GM19238 (cell line): ENCODE results near the gene KCND3.

Source experiments
- DNase-seq: peaks from one replicate; pipeline ENCODE4 v3.0.0; 2011; ENCODE audit warnings: low spot score; ENCODE audit not compliant: insufficient read length

Gene KCND3

DNA sequence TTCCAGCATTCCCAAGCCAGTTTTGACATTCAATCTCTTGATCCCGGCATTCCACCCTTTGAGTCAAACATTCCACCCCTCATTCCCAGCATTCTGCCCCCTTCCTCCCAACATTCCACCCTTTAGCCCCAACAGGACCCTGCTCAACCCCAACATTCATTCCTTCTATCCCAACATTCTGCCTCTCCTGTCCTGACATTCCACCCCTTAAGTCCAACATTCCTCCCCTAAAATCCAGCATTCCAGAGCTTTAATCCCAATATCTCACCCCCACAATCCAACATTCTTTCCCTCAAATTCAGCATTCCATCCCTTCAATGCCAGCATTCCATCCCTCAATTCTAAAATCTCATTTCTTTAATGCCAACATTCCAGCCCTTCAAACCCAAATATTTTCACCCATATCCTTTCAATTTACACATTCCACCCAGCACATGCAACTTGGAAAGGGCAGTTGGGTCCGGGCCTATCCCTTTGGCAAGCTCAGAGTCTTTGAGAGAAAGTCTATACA, 210.9 kb downstream of the KCND3 start:
- DNase-seq, result no peak

DNA sequence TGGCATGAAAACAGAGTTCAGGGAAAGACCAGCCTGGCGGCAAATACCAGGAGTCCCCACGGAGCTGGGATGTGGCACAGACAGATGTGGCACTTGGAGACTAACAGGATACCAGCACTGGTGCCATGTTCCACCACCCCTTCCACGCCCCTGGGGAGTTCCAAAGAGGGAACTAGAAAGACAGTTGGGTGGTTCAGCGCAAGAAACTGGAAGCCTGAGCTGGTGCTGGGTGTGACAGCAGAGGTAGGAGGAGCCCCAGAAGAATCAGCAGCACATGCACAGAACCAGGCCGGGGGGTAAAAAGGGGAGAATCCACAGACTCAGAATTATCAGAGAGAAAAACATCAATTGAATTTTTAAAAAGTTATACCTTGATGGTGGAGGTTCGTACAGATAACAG, 211.4 kb downstream of the KCND3 start:
- DNase-seq, result no peak

DNA sequence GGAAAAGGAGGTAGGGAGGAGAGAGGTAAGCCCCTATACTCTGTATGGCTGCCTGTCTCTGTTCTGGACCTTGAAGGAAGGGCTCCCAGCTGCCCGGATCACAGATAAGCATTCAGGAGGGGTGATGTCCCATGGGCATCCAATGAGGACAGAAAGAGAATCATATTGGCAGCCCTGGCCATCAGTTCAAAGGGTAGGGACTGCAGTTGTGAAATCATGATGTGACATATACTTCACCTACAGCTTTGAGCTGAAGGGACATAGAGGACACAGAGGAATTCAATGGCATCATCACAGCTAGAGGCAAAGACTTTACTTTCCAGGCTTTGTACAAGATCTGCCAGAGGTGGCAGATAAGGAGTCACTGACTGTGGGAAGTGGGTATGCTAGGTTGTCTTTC, 212.2 kb downstream of the KCND3 start:
- no peak for DNase-seq

DNA sequence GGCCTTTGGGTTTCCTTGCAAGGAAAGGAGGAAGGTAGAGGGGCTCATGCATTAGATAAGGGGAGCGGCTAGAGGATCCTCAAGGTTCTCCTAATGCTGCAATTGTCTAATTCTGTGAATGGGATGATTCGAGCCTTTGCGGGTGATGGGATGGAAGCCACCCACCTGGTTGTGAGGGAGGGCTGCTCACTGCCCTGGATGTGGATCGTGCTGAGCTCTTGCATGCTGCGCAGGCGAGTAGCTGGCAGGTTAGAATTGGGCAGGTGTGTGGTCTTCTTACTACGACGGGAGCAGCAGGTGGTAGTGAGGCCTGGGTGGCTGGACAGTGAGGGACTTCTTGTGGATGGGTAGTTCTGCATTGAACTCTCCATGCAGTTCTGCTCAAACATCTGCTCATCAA, 212.6 kb downstream of the KCND3 start:
- no peak for DNase-seq

DNA sequence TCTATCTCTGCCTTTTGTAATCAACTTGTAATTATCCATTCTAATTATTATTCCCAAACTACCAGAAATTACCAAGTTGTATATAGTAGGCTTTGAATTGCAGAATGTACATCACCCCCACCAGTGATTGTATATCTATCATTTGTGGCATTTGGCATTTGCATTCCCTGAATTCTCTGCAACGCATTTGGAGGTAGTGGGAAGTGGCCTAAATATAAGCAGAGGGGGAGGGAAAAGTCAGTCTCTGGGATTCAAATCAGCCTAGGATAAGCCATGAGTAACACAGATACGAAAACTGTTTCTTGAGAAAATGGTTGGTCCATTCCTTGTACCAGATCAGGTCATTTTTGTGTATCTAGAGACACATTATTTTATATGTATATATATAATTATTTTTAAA, 213.1 kb downstream of the KCND3 start:
- DNase-seq, result no peak

DNA sequence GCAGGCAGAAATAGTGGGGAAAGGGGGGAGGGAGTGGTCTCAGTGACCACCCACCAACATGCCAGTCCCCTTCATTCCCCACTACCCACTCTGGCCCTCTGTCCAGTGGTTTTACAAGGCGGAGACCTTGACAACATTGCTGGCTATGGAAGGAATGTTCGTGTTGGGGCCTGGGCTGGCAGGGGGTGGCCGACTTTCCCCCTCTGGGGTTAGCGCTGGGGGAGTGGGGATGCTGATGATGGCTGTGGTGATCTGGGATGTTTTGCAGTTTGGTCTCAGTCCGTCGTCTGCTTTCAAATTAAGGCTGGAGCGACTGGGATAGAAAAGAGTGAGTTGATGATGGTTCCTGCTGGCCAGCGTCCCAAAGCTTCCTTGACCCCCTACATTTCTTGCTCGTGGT, 213.5 kb downstream of the KCND3 start:
- DNase-seq, result no peak

DNA sequence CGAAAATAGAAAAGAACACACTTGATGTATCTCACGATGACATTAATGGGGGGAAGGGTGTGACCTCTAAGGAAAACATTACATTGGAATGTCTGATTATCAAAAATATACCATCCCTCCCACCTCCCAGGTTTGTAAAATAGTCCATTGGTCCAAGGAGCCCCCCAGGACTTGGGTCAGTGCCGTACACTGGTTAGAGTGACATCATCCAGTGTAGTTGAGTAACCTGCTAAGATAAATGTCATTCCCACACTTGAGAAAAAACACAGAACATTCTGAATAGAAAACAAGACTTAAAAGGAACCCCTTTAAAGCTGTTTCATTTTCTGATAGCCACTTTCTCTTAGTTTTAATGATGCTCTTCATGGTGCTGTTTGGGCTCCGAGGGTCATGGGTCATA, 218.6 kb downstream of the KCND3 start:
- DNase-seq, result no peak

DNA sequence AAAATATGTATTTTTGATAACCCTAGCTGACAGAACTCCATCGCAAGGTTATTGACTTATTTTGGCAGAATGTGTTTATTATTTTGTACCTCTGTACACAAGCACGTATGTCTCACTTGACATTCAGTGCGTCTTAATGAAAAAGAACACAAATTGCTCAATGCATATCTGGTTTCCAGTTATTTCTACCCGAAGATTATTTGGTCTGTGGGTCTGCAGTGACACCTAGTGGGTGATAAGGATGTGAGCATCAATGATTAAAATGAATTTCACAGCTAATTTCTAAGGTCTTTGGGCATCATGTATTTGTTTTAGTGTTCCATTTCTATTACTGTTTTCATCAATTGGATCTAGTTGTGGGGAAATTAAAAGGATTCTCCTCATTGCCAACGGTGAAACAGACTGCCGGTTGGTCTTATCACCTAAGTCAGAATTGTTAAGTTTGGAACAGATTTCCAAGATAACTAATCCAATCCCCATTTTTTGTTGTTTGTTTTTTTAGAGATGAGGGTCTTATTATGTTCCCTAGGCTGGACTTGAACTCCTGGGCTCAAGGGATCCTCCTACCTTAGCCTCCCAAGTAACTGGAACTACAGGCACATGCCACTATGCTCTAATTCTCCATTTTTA, 219.8 kb downstream of the KCND3 start:
- peak; percentile 25 for DNase-seq

DNA sequence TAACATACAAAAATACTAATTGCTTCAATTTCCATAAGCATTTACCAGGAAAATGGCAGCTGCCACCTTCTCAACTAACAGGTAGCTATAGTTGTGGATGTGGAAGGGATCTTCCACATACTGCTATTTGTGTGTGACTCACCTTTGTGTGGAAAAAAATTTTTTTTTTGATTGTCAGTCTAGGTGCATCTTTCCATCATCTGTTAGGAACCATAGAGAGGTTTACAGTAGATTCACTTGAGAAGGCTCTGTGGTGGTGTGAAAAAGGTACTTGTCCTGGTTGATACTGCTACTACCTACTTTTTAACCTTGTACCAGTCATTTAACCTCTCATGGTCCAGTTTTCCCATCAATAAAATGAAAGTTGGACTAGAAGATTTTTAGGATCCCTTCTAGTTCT, 220.8 kb downstream of the KCND3 start:
- no peak for DNase-seq

DNA sequence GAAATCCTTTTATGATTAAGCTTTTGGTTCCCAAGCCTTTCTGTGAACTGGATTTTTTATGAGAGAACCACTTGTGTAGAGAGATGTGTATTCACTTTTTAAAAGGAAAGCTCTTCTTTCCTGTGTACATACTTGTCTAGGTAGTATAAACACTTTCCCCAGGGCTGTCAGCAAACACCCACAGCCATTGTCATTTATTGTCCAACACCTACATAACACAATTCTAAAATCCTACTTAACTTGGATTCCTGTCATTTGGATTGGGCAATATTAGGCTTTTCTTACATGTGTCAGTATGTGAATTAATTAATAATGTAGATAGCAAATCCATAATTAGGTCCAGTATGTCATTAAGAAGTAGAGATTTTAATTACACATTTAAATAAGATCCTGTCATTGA, 221.4 kb downstream of the KCND3 start:
- DNase-seq, result no peak

DNA sequence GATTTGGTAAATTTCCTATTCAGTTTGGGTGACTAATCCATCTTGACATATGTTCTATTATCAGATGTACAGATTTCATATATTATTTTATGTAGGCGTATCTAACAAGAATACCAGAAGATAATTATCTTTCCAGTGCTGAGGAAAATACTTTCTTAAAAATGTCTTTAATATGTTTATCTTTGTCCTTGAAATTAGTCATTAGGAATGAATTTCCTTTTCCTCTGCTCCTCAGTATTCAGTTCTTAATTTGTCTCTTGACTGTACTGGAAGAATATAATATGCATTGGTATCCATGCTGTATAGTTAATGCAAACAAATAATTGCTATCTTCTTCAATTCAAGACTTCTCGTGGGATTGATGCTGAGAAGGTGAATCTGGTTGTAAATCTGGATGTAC, 227.1 kb downstream of the KCND3 start:
- no peak for DNase-seq

DNA sequence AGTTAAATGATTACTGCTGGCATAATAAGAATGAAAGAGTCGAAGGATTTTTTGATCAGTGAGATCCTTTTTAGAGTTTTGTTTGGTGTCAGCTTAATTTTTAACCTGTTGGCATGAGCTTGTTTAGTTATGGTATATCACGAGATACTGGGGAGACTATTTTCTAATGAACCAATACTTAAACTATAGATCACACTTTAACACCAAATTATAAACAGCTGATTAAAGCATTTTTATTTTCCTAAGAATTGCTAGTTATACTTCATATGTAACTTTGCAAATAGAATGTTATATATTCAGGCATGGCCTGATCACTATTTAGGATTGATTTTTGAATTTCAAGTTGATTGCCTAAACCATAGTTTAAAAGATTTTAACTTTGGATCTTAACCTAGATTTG, 227.8 kb downstream of the KCND3 start:
- DNase-seq, result no peak

DNA sequence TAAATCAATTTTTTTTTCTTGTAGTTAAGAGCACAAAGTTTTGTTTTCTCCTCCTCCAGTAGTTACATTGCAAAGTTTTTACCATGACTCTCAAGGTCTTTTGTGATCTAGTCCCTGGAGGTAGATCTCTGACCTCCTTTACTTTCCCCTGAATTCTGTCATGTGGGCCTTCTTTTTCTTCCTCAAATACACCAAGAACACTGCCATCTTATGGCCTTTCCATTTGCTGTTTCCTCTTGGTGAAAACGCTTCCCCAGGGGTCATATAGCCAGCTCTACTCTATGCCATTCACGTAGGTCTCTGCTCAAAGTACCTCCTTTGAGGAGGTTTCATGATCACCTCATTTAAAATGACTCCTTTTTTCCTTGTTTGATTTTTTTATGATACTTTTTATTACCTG, 231.1 kb downstream of the KCND3 start:
- no peak for DNase-seq

DNA sequence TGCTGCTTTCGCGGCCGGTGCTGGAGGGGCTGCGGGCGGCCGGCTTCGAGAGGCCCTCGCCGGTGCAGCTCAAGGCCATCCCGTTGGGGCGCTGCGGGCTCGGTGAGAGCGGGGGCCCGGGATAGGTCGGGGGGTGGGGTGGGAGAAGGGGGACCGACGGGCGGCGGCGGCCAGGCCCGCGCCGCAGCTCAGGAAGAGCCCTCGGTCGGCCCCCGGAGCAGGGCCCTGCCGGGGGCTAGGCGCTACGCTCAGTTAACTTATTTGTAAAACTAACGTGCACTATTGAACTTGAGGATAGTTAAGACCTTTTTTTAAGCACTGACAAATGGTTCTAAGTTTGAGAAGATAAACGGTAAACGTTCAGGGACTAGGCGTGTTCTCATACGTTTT, 233.3 kb downstream of the KCND3 start:
- DNase-seq, result no peak

DNA sequence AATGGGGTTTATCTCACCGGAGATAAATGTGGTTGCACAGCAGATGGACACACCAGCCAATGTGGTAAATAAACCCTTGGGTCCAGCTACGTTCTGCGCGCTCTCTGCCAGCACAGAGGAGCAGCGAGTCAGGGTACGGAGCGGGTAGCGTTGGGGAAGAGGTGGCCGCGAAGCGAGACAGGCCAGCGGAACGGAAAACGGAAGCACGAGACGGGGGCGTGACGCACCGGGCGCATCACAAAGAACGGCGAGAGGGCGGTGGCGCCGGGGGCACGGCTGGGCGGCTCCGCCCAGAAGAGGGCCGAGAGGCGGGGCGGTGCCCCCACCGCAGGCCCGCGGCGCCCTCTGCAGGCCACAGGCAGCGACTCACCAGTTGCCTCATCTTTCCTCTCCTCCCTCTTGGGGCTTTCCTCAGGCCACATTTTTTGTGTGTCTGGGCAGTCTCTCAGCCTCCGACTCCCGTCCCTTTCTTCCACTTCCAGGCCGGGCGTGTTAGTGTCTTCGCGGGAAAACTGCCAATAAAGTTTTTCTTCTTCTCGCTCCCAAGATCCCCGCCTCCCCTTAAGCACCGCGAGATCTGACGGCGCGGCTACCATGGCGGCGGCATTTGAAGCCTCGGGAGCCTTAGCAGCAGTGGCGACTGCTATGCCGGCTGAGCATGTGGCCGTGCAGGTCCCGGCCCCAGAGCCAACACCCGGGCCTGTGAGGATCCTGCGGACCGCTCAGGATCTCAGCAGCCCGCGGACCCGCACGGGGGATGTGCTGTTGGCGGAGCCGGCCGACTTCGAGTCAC, 233.9 kb downstream of the KCND3 start, which contains the start of gene DDX20:
DDX20 (plus strand) TSS at position 571 of the 793 bp plus-strand sequence; CDS start at position 595, 24 bp downstream.
- peak; percentile 92 for DNase-seq

DNA sequence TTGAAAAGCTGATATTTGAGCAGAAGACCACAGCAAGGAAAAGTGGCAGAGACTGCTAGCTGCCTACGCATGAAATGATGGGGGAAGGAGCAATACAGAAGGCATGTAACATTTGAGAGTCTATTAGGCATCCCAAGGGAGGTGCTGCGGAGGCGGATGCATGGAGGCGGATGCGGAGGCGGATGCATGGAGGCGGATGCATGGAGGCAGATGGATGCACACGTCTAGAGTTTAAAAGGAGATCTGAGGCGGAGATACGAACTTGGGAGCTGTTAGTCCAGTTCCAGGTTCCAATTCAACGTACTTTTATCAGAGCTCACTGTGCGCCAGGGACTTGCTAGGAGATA, 234.5 kb downstream of the KCND3 start:
- DNase-seq, result peak; percentile 33

DNA sequence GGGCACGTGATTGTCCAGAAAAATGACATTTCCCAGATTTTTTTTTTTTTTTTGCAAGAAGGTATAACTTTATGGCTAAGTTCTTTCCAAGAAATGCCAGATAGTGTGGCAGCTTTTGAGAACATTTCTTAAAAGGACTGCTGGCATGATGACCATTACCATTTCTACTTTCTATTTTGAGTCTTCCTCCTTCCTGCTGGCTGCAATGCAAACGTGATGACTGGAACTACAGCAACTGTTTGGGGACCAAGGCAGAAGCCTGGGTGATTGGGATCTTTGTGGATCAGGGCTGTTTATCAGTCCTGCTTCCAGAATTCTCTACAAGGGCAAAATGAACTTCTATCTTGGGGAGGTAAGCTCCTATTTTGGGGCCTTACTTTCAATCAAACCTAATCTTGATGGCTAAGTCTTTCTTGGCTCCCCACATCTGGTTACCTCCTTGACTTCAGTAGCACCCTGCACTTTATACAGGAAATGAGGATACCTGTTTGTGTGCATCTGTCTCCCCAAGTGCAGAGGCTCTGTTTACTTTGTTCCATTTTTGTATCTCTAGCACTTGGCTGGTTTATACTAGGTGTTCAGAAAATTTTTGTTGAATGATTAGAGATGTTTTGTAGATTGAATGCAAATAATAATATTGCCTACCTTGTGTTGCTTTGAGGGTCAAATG, 237.4 kb downstream of the KCND3 start:
- no peak for DNase-seq

DNA sequence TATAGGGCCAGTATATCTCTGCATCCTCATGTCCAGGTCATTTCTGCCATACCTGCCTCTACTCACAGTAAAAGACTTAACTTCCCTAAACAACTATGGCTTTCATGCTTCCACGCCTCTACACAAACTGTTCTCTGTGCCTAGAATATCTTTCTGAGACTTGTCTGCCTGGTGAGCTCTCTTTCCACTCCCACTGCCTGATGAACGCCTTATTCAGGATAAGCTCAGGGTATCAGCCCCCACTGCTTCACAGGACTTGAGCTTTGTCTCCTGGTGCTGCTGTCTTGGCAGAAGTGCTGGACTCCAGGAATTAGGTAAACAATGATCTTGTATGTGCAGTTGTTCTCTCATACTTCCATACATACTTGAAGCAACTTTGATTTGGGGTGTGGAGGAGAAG, 238.6 kb downstream of the KCND3 start:
- DNase-seq, result no peak

DNA sequence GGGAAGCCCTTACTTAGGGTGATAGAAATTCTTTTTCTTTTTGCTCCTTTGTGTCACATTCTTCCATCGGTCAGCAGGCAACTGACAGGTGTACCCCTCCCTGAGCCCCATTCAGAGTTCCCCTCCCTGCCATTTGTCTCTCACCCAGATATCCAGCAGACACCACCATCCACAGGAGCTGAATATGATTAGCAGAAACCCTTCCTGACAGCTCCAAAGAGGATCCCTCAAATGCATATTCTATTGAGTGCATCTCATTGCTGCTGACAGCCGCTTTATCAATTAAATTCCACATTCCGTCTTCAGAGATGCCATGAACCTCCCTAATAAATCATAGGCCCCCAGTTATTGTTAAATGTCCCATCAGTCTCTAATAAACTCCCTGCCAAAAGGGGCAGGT, 239.8 kb downstream of the KCND3 start:
- DNase-seq, result no peak

DNA sequence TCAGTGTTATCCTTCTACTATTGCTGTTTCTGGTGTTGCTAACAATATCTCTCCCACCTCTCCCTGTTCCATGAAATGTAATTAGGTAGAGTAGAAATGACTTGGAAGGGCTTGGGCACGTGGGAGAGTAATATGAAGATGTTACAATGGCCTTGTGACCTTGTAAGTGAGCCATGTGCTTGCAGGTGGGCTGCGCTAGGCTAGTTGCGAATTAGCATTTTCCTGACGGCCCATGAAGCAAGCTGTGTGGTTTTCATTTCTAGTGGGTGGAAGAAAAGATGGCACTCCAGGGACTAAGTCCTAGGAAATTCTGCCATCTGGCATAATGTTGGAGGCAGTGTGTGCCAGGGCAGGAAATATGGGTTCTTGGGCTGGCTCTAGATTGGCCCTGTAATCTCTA, 241.5 kb downstream of the KCND3 start:
- DNase-seq, result no peak

DNA sequence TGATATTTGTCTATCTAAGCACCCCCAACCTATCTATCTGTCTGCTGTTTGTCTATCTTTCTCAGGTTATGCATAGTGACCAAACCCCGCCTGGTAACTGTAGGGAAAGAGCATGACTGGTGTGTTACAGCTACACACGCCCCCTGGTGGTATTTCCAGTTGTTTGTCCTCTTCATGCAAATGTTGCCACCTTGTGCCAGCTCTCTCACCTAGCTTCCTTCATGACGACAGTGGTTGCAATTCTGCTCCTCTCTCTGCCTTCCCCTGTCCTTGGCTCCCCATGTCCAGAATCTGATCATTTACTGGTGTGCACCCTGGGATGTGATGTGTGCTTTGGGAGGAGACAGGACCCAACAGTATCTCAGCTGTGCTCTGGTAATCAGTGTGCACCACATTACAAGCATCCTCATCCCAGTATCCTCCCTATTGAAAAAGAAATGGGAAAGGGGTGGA, 242.2 kb downstream of the KCND3 start:
- DNase-seq, result no peak

DNA sequence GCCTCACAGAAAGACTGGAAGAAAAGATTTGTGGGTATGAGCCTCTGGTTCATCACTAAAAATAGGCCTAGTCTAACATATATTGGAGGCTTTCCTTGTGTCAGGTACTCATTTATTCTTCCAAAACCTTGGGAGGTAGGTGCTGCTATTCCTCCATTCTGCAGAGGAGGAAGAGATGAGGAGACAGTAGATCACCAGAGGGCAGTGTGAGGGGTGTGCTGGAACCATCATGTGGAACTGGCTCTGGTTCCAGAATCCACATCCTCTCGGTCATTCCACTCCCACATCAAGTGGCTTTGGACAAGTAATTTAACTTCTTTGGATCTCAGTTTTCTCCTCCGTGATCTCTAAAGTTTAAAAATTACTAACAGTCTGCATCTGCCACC, 242.9 kb downstream of the KCND3 start:
- DNase-seq, result no peak
